Rectal smooth muscle tissue (tissue), 1 donor: Measurements from ENCODE around the gene FCHSD1.

Source experiments
- H3K27ac ChIP-seq: one replicate; pipeline ENCODE4 v1.7.0; 2013; ENCODE audit warnings: low read depth, low read length, inconsistent platforms
- H3K27me3 ChIP-seq: one replicate; pipeline ENCODE4 v1.7.0; 2013; ENCODE audit warnings: low read length; ENCODE audit not compliant: control insufficient read depth, insufficient read depth
- H3K36me3 ChIP-seq: one replicate; pipeline ENCODE4 v1.7.0; 2013; ENCODE audit warnings: low read length; ENCODE audit not compliant: control insufficient read depth, insufficient read depth
- H3K4me1 ChIP-seq: one replicate; pipeline ENCODE4 v1.7.0; 2013; ENCODE audit warnings: low read length; ENCODE audit not compliant: control insufficient read depth, insufficient read depth
- H3K4me3 ChIP-seq: one replicate; pipeline ENCODE4 v1.7.0; 2013; ENCODE audit warnings: low read length
- H3K9ac ChIP-seq: one replicate; pipeline ENCODE4 v1.7.0; 2013; ENCODE audit warnings: low read length

The FCHSD1 gene

GRCh38 chr5:141649056-141649688 lies 2.0 kb downstream of the FCHSD1 start:
- Histone ChIP-seq H3K9ac (no peak overlapping the region), H3K4me1 (no peaks in the 10 kb centered on the region), H3K4me3 (no peak overlapping the region), H3K27me3 (no peaks in the 10 kb centered on the region), H3K36me3 (peaks cover 7% of the 10 kb centered on the region), H3K27ac (no peak overlapping the region)

- no peaks in the 10 kb centered on the region for H3K27me3 ChIP-seq
- H3K4me1 ChIP-seq = no peaks in the 10 kb centered on the region
- H3K27ac ChIP-seq = no peak overlapping the region
- H3K36me3 ChIP-seq = peaks cover 7% of the 10 kb centered on the region
- H3K4me3 ChIP-seq = no peak overlapping the region
- H3K9ac ChIP-seq = no peak overlapping the region
Observed at GRCh38 chr5:141647851-141648250, 3.4 kb downstream of the FCHSD1 start.

- Histone ChIP-seq H3K27ac (no peak overlapping the region), H3K4me3 (no peak overlapping the region), H3K36me3 (peaks cover 7% of the 10 kb centered on the region), H3K4me1 (no peaks in the 10 kb centered on the region), H3K9ac (no peak overlapping the region), H3K27me3 (no peaks in the 10 kb centered on the region)
Observed at GRCh38 chr5:141647242-141647641, 4.0 kb downstream of the FCHSD1 start.

- H3K27me3 ChIP-seq = no peaks in the 10 kb centered on the region
- H3K4me1 ChIP-seq = no peaks in the 10 kb centered on the region
- no peak overlapping the region for H3K4me3 ChIP-seq
- no peak overlapping the region for H3K9ac ChIP-seq
- H3K36me3 ChIP-seq = peaks cover 7% of the 10 kb centered on the region
- no peak overlapping the region for H3K27ac ChIP-seq
Observed at GRCh38 chr5:141646026-141646425, 5.2 kb downstream of the FCHSD1 start.

- Histone ChIP-seq H3K27ac (no peak overlapping the region), H3K27me3 (no peaks in the 10 kb centered on the region), H3K4me1 (peaks cover 6% of the 10 kb centered on the region), H3K4me3 (no peak overlapping the region), H3K36me3 (peaks cover 4% of the 10 kb centered on the region), H3K9ac (no peak overlapping the region)
Observed at GRCh38 chr5:141641634-141642267, 9.5 kb downstream of the FCHSD1 start.

GRCh38 chr5:141640698-141641097 lies 10.5 kb downstream of the FCHSD1 start:
- Histone ChIP-seq H3K9ac (no peak overlapping the region), H3K27me3 (no peaks in the 10 kb centered on the region), H3K27ac (no peak overlapping the region), H3K4me1 (peaks cover 11% of the 10 kb centered on the region), H3K36me3 (peaks cover 2% of the 10 kb centered on the region), H3K4me3 (no peak overlapping the region)

GRCh38 chr5:141640051-141640415 lies 11.2 kb downstream of the FCHSD1 start:
- H3K4me1 ChIP-seq = peaks cover 17% of the 10 kb centered on the region
- no peaks in the 10 kb centered on the region for H3K27me3 ChIP-seq
- H3K9ac ChIP-seq = no peak overlapping the region
- no peak overlapping the region for H3K4me3 ChIP-seq
- H3K27ac ChIP-seq = no peak overlapping the region
- H3K36me3 ChIP-seq = no peaks in the 10 kb centered on the region

- no peak overlapping the region for H3K27ac ChIP-seq
- H3K27me3 ChIP-seq = no peaks in the 10 kb centered on the region
- no peaks in the 10 kb centered on the region for H3K36me3 ChIP-seq
- H3K4me1 ChIP-seq = peaks cover 19% of the 10 kb centered on the region
- H3K9ac ChIP-seq = no peak overlapping the region
- no peak overlapping the region for H3K4me3 ChIP-seq
Observed at GRCh38 chr5:141639357-141640050, 11.7 kb downstream of the FCHSD1 start.

- Histone ChIP-seq H3K4me1 (peaks cover 19% of the 10 kb centered on the region), H3K27ac (no peak overlapping the region), H3K36me3 (no peaks in the 10 kb centered on the region), H3K9ac (no peak overlapping the region), H3K4me3 (no peak overlapping the region), H3K27me3 (no peaks in the 10 kb centered on the region)
Observed at GRCh38 chr5:141638771-141639170, 12.4 kb downstream of the FCHSD1 start.

- Histone ChIP-seq H3K4me1 (peaks cover 19% of the 10 kb centered on the region), H3K27ac (no peak overlapping the region), H3K9ac (no peak overlapping the region), H3K4me3 (peak overlapping the region; percentile 99), H3K36me3 (no peaks in the 10 kb centered on the region), H3K27me3 (no peaks in the 10 kb centered on the region)
Observed at GRCh38 chr5:141637767-141638419, 13.3 kb downstream of the FCHSD1 start.

GRCh38 chr5:141637123-141637766 lies 14.0 kb downstream of the FCHSD1 start:
- Histone ChIP-seq H3K4me1 (peaks cover 19% of the 10 kb centered on the region), H3K27ac (no peak overlapping the region), H3K9ac (no peak overlapping the region), H3K27me3 (no peaks in the 10 kb centered on the region), H3K36me3 (no peaks in the 10 kb centered on the region), H3K4me3 (peak overlapping the region; percentile 99)
